ENCODE measurements around the gene NCOA1.

NCOA1 gene

GRCh38 chr2:24723191-24723590 lies 232.1 kb downstream of the NCOA1 start:
- DNase-seq: peak; percentile 15 to 54
- TF ChIP-seq GATA1 (IDR thresholded peaks at IDR 0.05; ENCODE audit: low read depth, low read length) (no peak), POLR2A (IDR thresholded peaks at IDR 0.05; ENCODE audit: low read length) (no peak)

GRCh38 chr2:24723665-24724064 lies 232.6 kb downstream of the NCOA1 start:
- TF ChIP-seq GATA1 (IDR thresholded peaks at IDR 0.05; ENCODE audit: low read depth, low read length) (no peak), POLR2A (IDR thresholded peaks at IDR 0.05; ENCODE audit: low read length) (no peak)
- no peak for DNase-seq

GRCh38 chr2:24724111-24724775 lies 233.2 kb downstream of the NCOA1 start:
- DNase-seq: no peak
- TF ChIP-seq POLR2A (IDR thresholded peaks at IDR 0.05; ENCODE audit: low read length) (no peak), GATA1 (IDR thresholded peaks at IDR 0.05; ENCODE audit: low read depth, low read length) (no peak)

- TF ChIP-seq GATA1 (IDR thresholded peaks at IDR 0.05; ENCODE audit: low read depth, low read length): no peak
- TF ChIP-seq POLR2A (IDR thresholded peaks at IDR 0.05; ENCODE audit: low read length): no peak
- DNase-seq: peak in 1 of 2 experiments; percentile 35
Observed at GRCh38 chr2:24725956-24726355, 234.9 kb downstream of the NCOA1 start.

- no peak for TF ChIP-seq POLR2A (IDR thresholded peaks at IDR 0.05; ENCODE audit: low read length)
- DNase-seq: no peak
Observed at GRCh38 chr2:24730481-24730880, 239.4 kb downstream of the NCOA1 start.

- TF ChIP-seq POLR2A (IDR thresholded peaks at IDR 0.05; ENCODE audit: low read length) (no peak), GATA1 (IDR thresholded peaks at IDR 0.05; ENCODE audit: low read depth, low read length) (no peak)
Observed at GRCh38 chr2:24731040-24731439, 240.0 kb downstream of the NCOA1 start.

GRCh38 chr2:24731923-24732322 lies 240.9 kb downstream of the NCOA1 start:
- DNase-seq: no peak
- TF ChIP-seq GATA1 (IDR thresholded peaks at IDR 0.05; ENCODE audit: low read depth, low read length) (no peak), POLR2A (IDR thresholded peaks at IDR 0.05; ENCODE audit: low read length) (no peak)

More at GRCh38 chr2:24731040-24731439, 240.0 kb downstream of the NCOA1 start:
- DNase-seq: no peak

- DNase-seq: no peak
- TF ChIP-seq POLR2A (IDR thresholded peaks at IDR 0.05; ENCODE audit: low read length): no peak
- no peak for TF ChIP-seq GATA1 (IDR thresholded peaks at IDR 0.05; ENCODE audit: low read depth, low read length)
Observed at GRCh38 chr2:24734741-24735140, 243.7 kb downstream of the NCOA1 start.

- no peak for DNase-seq
- no peak for TF ChIP-seq GATA1 (IDR thresholded peaks at IDR 0.05; ENCODE audit: low read depth, low read length)
- TF ChIP-seq POLR2A (IDR thresholded peaks at IDR 0.05; ENCODE audit: low read length): no peak
Observed at GRCh38 chr2:24739354-24740025, 248.4 kb downstream of the NCOA1 start.

- TF ChIP-seq POLR2A (IDR thresholded peaks at IDR 0.05; ENCODE audit: low read length) (no peak), GATA1 (IDR thresholded peaks at IDR 0.05; ENCODE audit: low read depth, low read length) (no peak)
Observed at GRCh38 chr2:24740142-24740541, 249.1 kb downstream of the NCOA1 start.

GRCh38 chr2:24742730-24743129 lies 251.7 kb downstream of the NCOA1 start:
- DNase-seq: no peak

More at GRCh38 chr2:24740142-24740541, 249.1 kb downstream of the NCOA1 start:
- DNase-seq: no peak

GRCh38 chr2:24743924-24744323 lies 252.9 kb downstream of the NCOA1 start:
- DNase-seq: no peak
- TF ChIP-seq POLR2A (IDR thresholded peaks at IDR 0.05; ENCODE audit: low read length) (no peak), GATA1 (IDR thresholded peaks at IDR 0.05; ENCODE audit: low read depth, low read length) (no peak)

More at GRCh38 chr2:24742730-24743129, 251.7 kb downstream of the NCOA1 start:
- TF ChIP-seq GATA1 (IDR thresholded peaks at IDR 0.05; ENCODE audit: low read depth, low read length): no peak
- no peak for TF ChIP-seq POLR2A (IDR thresholded peaks at IDR 0.05; ENCODE audit: low read length)

- no peak for TF ChIP-seq POLR2A (IDR thresholded peaks at IDR 0.05; ENCODE audit: low read length)
- DNase-seq: no peak
Observed at GRCh38 chr2:24744356-24744755, 253.3 kb downstream of the NCOA1 start.

- TF ChIP-seq POLR2A (IDR thresholded peaks at IDR 0.05; ENCODE audit: low read length) (no peak), GATA1 (IDR thresholded peaks at IDR 0.05; ENCODE audit: low read depth, low read length) (no peak)
- DNase-seq: no peak
Observed at GRCh38 chr2:24745825-24746224, 254.8 kb downstream of the NCOA1 start.

GRCh38 chr2:24747299-24747698 lies 256.2 kb downstream of the NCOA1 start:
- TF ChIP-seq GATA1 (IDR thresholded peaks at IDR 0.05; ENCODE audit: low read depth, low read length) (no peak), POLR2A (IDR thresholded peaks at IDR 0.05; ENCODE audit: low read length) (no peak)
- no peak for DNase-seq
